Measurements from ENCODE around the gene TET2. TPM values are rescaled to one million over a fixed set of nuclear protein-coding genes. Genes with fewer than 3 reads are reported as not detected.

The TET2 gene
- total RNA-seq, 1 experiment from 2014 or later, result 20.5 TPM

- Mint-ChIP-seq H3K9me3 (ENCODE audit: unreplicated experiment) (no peaks in the 10 kb centered on the region), H3K27me3 (ENCODE audit: insufficient read depth, unreplicated experiment) (no peaks in the 10 kb centered on the region), H3K36me3 (ENCODE audit: insufficient read depth, unreplicated experiment) (peaks cover 16% of the 10 kb centered on the region), H3K4me3 (ENCODE audit: unreplicated experiment) (no peak overlapping the region), H3K4me1 (ENCODE audit: insufficient read depth, unreplicated experiment) (peaks cover 33% of the 10 kb centered on the region), H3K27ac (ENCODE audit: low read depth, unreplicated experiment) (no peak overlapping the region)
- TF ChIP-seq, protein P1, sequence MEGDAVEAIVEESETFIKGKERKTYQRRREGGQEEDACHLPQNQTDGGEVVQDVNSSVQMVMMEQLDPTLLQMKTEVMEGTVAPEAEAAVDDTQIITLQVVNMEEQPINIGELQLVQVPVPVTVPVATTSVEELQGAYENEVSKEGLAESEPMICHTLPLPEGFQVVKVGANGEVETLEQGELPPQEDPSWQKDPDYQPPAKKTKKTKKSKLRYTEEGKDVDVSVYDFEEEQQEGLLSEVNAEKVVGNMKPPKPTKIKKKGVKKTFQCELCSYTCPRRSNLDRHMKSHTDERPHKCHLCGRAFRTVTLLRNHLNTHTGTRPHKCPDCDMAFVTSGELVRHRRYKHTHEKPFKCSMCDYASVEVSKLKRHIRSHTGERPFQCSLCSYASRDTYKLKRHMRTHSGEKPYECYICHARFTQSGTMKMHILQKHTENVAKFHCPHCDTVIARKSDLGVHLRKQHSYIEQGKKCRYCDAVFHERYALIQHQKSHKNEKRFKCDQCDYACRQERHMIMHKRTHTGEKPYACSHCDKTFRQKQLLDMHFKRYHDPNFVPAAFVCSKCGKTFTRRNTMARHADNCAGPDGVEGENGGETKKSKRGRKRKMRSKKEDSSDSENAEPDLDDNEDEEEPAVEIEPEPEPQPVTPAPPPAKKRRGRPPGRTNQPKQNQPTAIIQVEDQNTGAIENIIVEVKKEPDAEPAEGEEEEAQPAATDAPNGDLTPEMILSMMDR (IDR thresholded peaks at IDR 0.05; ENCODE audit: unreplicated experiment), result no peak
- intact Hi-C loops (cut with micrococcal nuclease), result no loop called here
- ChIA-PET CTCF (interaction anchor here (0.6 kb wide), 1 partner anchor 180 kb away, joined by 3 read pairs; no protein-coding TSS in a partner anchor), POLR2A (interaction anchor here (0.7 to 1.2 kb wide), 3 partner anchors 10 to 280 kb away, joined by 3 read pairs; no protein-coding TSS in a partner anchor)
- no peak for DNase-seq (ENCODE audit: unreplicated experiment)
- BruUV-seq (replicated peaks), result no TSS peak
Measured at GRCh38 chr4:105192910-105193309, 46.2 kb downstream of the TET2 start.

DNA sequence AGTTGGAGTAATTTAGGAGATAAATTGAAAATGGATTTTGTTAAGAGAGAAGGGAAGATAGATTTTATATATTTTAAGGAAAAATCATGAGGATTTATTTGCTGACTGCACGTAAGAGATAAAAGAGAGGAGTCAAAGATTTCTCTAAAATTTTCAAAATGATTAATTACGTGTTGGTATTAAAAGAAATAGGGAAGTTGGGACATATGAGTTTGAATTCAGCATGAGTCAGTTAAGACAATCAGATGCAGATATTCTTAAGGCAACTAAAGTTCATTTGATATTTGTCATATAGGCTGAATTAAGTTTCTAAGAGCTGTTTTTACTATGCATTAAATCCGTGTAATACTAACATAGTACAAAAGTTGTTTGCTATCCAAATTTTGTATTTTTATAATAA, 46.9 kb downstream of the TET2 start:
- peaks cover 16% of the 10 kb centered on the region for H3K36me3 Mint-ChIP-seq (ENCODE audit: insufficient read depth, unreplicated experiment)
- ChIA-PET CTCF (no interaction called here), POLR2A (interaction anchor here (0.5 to 1.1 kb wide), 2 partner anchors 278 to 793 kb away, joined by 3 read pairs; no protein-coding TSS in a partner anchor)
- DNase-seq (ENCODE audit: unreplicated experiment), result no peak
- TF ChIP-seq, protein P1 (IDR thresholded peaks at IDR 0.05; ENCODE audit: unreplicated experiment), result no peak
- H3K27ac Mint-ChIP-seq (ENCODE audit: low read depth, unreplicated experiment), result no peak overlapping the region
- H3K9me3 Mint-ChIP-seq (ENCODE audit: unreplicated experiment), result no peaks in the 10 kb centered on the region
- intact Hi-C loops (cut with micrococcal nuclease), result no loop called here
- H3K4me1 Mint-ChIP-seq (ENCODE audit: insufficient read depth, unreplicated experiment), result peaks cover 33% of the 10 kb centered on the region
- BruUV-seq (replicated peaks), result no TSS peak
- H3K27me3 Mint-ChIP-seq (ENCODE audit: insufficient read depth, unreplicated experiment), result no peaks in the 10 kb centered on the region
- H3K4me3 Mint-ChIP-seq (ENCODE audit: unreplicated experiment), result no peak overlapping the region

DNA sequence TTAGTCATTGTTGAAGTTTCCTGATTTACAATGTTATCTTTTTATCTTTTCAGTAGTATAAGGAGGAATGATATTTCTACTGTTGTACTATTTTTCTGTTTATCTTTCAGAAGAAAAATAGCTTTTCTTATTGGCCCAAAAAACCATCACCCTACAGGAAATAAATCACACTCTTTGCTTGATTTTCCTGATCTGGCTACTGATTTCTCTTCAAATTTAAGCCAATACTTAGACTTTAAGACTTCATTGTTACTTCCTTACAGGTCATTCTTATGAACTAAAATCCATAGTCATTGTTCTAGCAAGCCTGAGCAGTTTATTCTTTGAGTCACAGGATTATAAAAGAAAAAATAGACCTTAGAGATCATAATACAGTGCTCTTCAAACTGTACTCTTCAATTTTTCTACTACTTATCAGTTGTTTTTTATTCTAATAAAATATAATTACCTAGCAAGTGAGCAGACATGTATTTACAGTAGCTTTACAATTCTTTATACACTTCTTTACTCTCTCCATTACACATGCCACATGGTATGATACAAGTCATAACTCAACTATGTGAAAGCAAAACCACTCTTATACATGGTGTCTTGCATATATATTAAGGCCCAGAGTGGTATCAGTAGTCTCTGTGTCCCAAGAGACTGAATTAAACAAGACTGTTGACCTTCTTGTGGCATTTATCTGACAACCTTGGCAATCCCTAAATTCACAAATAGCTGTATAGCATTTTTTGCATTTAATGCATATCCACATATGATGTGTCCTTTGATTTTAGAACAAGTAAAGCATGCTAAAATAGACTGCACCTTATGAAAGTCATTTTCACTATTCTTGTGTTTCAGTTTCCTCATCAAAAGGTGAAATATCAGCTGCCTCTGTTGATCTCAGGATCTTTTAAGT, 47.9 kb downstream of the TET2 start:
- POLR2A ChIA-PET, result interaction anchor here (0.6 to 1.1 kb wide), 3 partner anchors 48 to 277 kb away, joined by 3 read pairs; partner anchors contain the start of gene TET2
- intact Hi-C loops (cut with micrococcal nuclease), result loop anchor here (5.0 kb wide), 1 partner anchor 47 kb away; the partner anchor contains the start of gene TET2
- TF ChIP-seq, protein P1 (IDR thresholded peaks at IDR 0.05; ENCODE audit: unreplicated experiment), result no peak
- Mint-ChIP-seq H3K4me1 (ENCODE audit: insufficient read depth, unreplicated experiment) (peaks cover 33% of the 10 kb centered on the region), H3K4me3 (ENCODE audit: unreplicated experiment) (no peak overlapping the region), H3K9me3 (ENCODE audit: unreplicated experiment) (no peaks in the 10 kb centered on the region), H3K36me3 (ENCODE audit: insufficient read depth, unreplicated experiment) (peaks cover 16% of the 10 kb centered on the region), H3K27ac (ENCODE audit: low read depth, unreplicated experiment) (no peak overlapping the region), H3K27me3 (ENCODE audit: insufficient read depth, unreplicated experiment) (no peaks in the 10 kb centered on the region)
- BruUV-seq (replicated peaks), result no TSS peak
- DNase-seq (ENCODE audit: unreplicated experiment), result no peak
- CTCF ChIA-PET, result no interaction called here

DNA sequence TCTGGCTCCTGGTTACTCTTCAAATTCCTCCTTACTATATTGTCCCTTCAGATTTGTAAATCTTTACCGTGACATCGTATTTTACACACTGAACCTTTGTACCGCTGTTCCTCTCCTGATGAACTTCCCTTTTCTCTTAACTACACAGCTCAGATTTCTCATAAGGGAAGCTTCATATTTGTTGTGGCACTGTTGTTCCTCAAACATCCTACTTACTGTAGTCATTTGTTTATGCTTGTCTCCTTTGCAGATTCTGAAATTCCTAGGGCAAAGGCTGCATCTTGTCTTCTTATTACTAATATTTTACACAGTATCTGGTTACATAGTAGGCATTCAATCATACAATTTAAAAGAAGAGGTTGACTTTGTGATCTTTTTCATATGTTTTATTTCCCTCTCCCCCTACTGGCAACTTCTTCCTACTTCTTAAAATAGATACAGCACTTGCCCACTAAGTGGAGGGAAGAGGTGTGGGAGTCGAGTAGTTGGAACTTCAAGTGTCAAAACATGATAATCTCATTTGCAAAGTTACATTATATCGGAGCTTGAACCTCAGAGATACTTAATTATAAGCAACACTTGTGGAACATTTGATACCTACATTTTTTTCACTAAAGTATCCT, 50.0 kb downstream of the TET2 start:
- peaks cover 32% of the 10 kb centered on the region for H3K4me1 Mint-ChIP-seq (ENCODE audit: insufficient read depth, unreplicated experiment)

More for the DNA sequence above, 50.0 kb downstream of the TET2 start:
- intact Hi-C loops (cut with micrococcal nuclease), result loop anchor here (5.0 kb wide), 1 partner anchor 49 kb away; the partner anchor contains the start of gene TET2
- H3K9me3 Mint-ChIP-seq (ENCODE audit: unreplicated experiment), result no peaks in the 10 kb centered on the region
- peak; percentile 30 for DNase-seq (ENCODE audit: unreplicated experiment)
- BruUV-seq (replicated peaks), result no TSS peak
- no peak overlapping the region for H3K27ac Mint-ChIP-seq (ENCODE audit: low read depth, unreplicated experiment)
- ChIA-PET CTCF (interaction anchor here (0.6 kb wide), 1 partner anchor 829 kb away, joined by 3 read pairs; no protein-coding TSS in a partner anchor), POLR2A (interaction anchor here (0.7 kb wide), 2 partner anchors 10 to 58 kb away, joined by 3 read pairs; no protein-coding TSS in a partner anchor)
- H3K4me3 Mint-ChIP-seq (ENCODE audit: unreplicated experiment), result no peak overlapping the region
- TF ChIP-seq, protein P1 (IDR thresholded peaks at IDR 0.05; ENCODE audit: unreplicated experiment), result no peak
- no peaks in the 10 kb centered on the region for H3K27me3 Mint-ChIP-seq (ENCODE audit: insufficient read depth, unreplicated experiment)
- H3K36me3 Mint-ChIP-seq (ENCODE audit: insufficient read depth, unreplicated experiment), result peaks cover 16% of the 10 kb centered on the region
